ENCODE results near the gene PRKN.

- TF ChIP-seq CTCF (IDR thresholded peaks at IDR 0.05) (no peak), POLR2AphosphoS5 (IDR thresholded peaks at IDR 0.05; ENCODE audit: low read depth, low read length) (no peak), TCF7L2 (IDR thresholded peaks at IDR 0.05; ENCODE audit: low read depth, low read length) (no peak)
These were observed 354.4 kb downstream of the PRKN start for GRCh38 chr6:162373192-162373591.
